Small intestine (tissue), 7 donors: ENCODE results near the gene RARB. TPM values are rescaled to one million over a fixed set of nuclear protein-coding genes. Genes with fewer than 3 reads are reported as not detected.

Experiments
- DNase-seq, 2 donors: peaks; one replicate each; pipeline versions ENCODE4 v3.0.0 to v3.0.0-alpha.2; 2013
- FAIRE-seq: peaks from 2 replicates; lab custom pipeline; 2012; peaks lifted over from hg19 to GRCh38; lab: Jason Lieb, UNC
- H3K27ac ChIP-seq, 3 donors: one replicate each; pipeline ENCODE4 v1.5.1; 2013; ENCODE audit warnings: low read length in 2 of 3, mild to moderate bottlenecking in 2 of 3, control low read depth in 1 of 3, inconsistent platforms in 1 of 3, low read depth in 1 of 3, moderate library complexity in 1 of 3
- H3K27me3 ChIP-seq, 3 donors: one replicate each; pipeline ENCODE4 v1.6.1; 2013; ENCODE audit warnings: low read length in 3 of 3, inconsistent platforms in 1 of 3; ENCODE audit not compliant: control insufficient read depth in 3 of 3, insufficient read depth in 3 of 3
- H3K36me3 ChIP-seq, 3 donors: one replicate each; pipeline ENCODE4 v1.6.1; 2013; ENCODE audit warnings: low read length in 3 of 3, inconsistent platforms in 1 of 3, low read depth in 1 of 3, mild to moderate bottlenecking in 1 of 3, moderate library complexity in 1 of 3; ENCODE audit not compliant: control insufficient read depth in 3 of 3, insufficient read depth in 2 of 3
- H3K4me1 ChIP-seq, 3 donors: one replicate each; pipeline ENCODE4 v1.6.1; 2013; ENCODE audit warnings: low read length in 2 of 3, inconsistent platforms in 1 of 3, low read depth in 1 of 3, mild to moderate bottlenecking in 1 of 3, moderate library complexity in 1 of 3; ENCODE audit not compliant: control insufficient read depth in 3 of 3, insufficient read depth in 2 of 3
- H3K4me3 ChIP-seq, 3 donors: one replicate each; pipeline ENCODE4 v1.5.1; 2013; ENCODE audit warnings: low read length in 3 of 3, control low read depth in 1 of 3, inconsistent platforms in 1 of 3, low read depth in 1 of 3, mild to moderate bottlenecking in 1 of 3, moderate library complexity in 1 of 3
- H3K9me3 ChIP-seq, 2 donors: one replicate each; pipeline ENCODE4 v1.6.1; 2013; ENCODE audit warnings: low read depth in 1 of 2, low read length in 1 of 2; ENCODE audit not compliant: control insufficient read depth in 2 of 2, insufficient read depth in 1 of 2
- whole genome bisulfite sequencing, 3 donors: extraction: QIAGEN DNeasy Blood & Tissue Kit; methylation state at CpG; one replicate each; pipeline ENCODE4 v1.1.7; 2013; 5-methylcytosine and 5-hydroxymethylcytosine counted together
- polyA plus RNA-seq, 4 donors: library from polyadenylated mRNA; stranded (reverse) in 3 of 4; unstranded in 1 of 4; fragments of 200-250 nt in 3 of 4; fragments of 120-200 nt in 1 of 4; gene quantifications; one replicate each; pipeline versions ENCODE4 v1.2.1 to v1.2.3, GENCODE V29; 2013
- donor health status: healthy with polysubstance abuse.
- donor health status: control.
- donor health status: control.
- donor health status: Bipolar disorder and iron deficiency.
- donor health status: healthy.

RARB gene
- polyA plus RNA-seq, 4 donors, result 0.27 to 9.0 (median 0.89) TPM

GRCh38 chr3:25430935-25431770 lies 3.1 kb downstream of the RARB start:
- H3K27me3 ChIP-seq, result peaks cover 0 to 2% (median 0%) of the 10 kb centered on the region in 3 donors
- no peaks in the 10 kb centered on the region for H3K9me3 ChIP-seq
- FAIRE-seq, result no peak
- peaks cover 0 to 35% (median 2%) of the 10 kb centered on the region in 3 donors for H3K4me1 ChIP-seq
- peak overlapping the region in 1 of 3 donors; percentile 53 for H3K27ac ChIP-seq
- H3K4me3 ChIP-seq, result peak overlapping the region in 1 of 3 donors; percentile 74
- 36 to 44% (median 39%) methylated on average over 6 of the region's 6 CpGs for WGBS, 3 donors
- DNase-seq, result peak in 1 of 2 donors; percentile 20
- no peaks in the 10 kb centered on the region for H3K36me3 ChIP-seq

GRCh38 chr3:25432176-25432720 lies 4.2 kb downstream of the RARB start:
- no peaks in the 10 kb centered on the region for H3K36me3 ChIP-seq
- no peaks in the 10 kb centered on the region for H3K9me3 ChIP-seq
- WGBS, 3 donors, result 78 to 86% (median 84%) methylated on average over 4 of the region's 4 CpGs
- no peak overlapping the region for H3K27ac ChIP-seq
- peaks cover 0 to 29% (median 2%) of the 10 kb centered on the region in 3 donors for H3K4me1 ChIP-seq
- no peak overlapping the region for H3K4me3 ChIP-seq
- DNase-seq (no peak), FAIRE-seq (no peak)
- peaks cover 0 to 2% (median 0%) of the 10 kb centered on the region in 3 donors for H3K27me3 ChIP-seq

GRCh38 chr3:25433106-25433505 lies 5.0 kb downstream of the RARB start:
- H3K4me3 ChIP-seq, result no peak overlapping the region
- H3K27ac ChIP-seq, result no peak overlapping the region
- no peak for FAIRE-seq

GRCh38 chr3:25433868-25434267 lies 5.8 kb downstream of the RARB start:
- FAIRE-seq (no peak), DNase-seq (peak in 1 of 2 donors; percentile 23)
- WGBS, 3 donors, result 47 to 63% (median 60%) methylated on average over 5 of the region's 5 CpGs
- Histone ChIP-seq H3K9me3 (no peaks in the 10 kb centered on the region), H3K36me3 (no peaks in the 10 kb centered on the region), H3K4me1 (peaks cover 0 to 25% (median 0%) of the 10 kb centered on the region in 3 donors), H3K4me3 (no peak overlapping the region), H3K27me3 (peaks cover 0 to 2% (median 0%) of the 10 kb centered on the region in 3 donors), H3K27ac (no peak overlapping the region)

More at GRCh38 chr3:25433106-25433505, 5.0 kb downstream of the RARB start:
- no peak for DNase-seq
- WGBS, 3 donors, result 45 to 77% (median 70%) methylated on average over 2 of the region's 2 CpGs
- peaks cover 0 to 2% (median 0%) of the 10 kb centered on the region in 3 donors for H3K27me3 ChIP-seq
- H3K9me3 ChIP-seq, result no peaks in the 10 kb centered on the region
- H3K4me1 ChIP-seq, result peaks cover 0 to 25% (median 0%) of the 10 kb centered on the region in 3 donors
- no peaks in the 10 kb centered on the region for H3K36me3 ChIP-seq

- peaks cover 0 to 4% of the 10 kb centered on the region in 2 donors for H3K9me3 ChIP-seq
- 78 to 83% (median 78%) methylated on average over 6 of the region's 6 CpGs for WGBS, 3 donors
- DNase-seq (no peak), FAIRE-seq (no peak)
- H3K4me3 ChIP-seq, result no peak overlapping the region
- no peak overlapping the region for H3K27ac ChIP-seq
- peaks cover 0 to 9% (median 0%) of the 10 kb centered on the region in 3 donors for H3K4me1 ChIP-seq
- peaks cover 0 to 2% (median 0%) of the 10 kb centered on the region in 3 donors for H3K36me3 ChIP-seq
- no peaks in the 10 kb centered on the region for H3K27me3 ChIP-seq
Measured at GRCh38 chr3:25437953-25438352, 9.9 kb downstream of the RARB start.

GRCh38 chr3:25438791-25439555 lies 10.9 kb downstream of the RARB start:
- DNase-seq (no peak), FAIRE-seq (no peak)
- H3K4me3 ChIP-seq, result no peak overlapping the region
- peaks cover 0 to 3% (median 0%) of the 10 kb centered on the region in 3 donors for H3K4me1 ChIP-seq
- peaks cover 0 to 4% of the 10 kb centered on the region in 2 donors for H3K9me3 ChIP-seq
- H3K27ac ChIP-seq, result no peak overlapping the region
- peaks cover 0 to 2% (median 0%) of the 10 kb centered on the region in 3 donors for H3K36me3 ChIP-seq
- no peaks in the 10 kb centered on the region for H3K27me3 ChIP-seq
- 73 to 75% (median 74%) methylated on average over 6 of the region's 6 CpGs for WGBS, 3 donors

- FAIRE-seq, result no peak
- H3K4me1 ChIP-seq, result no peaks in the 10 kb centered on the region
- 88 to 93% (median 90%) methylated on average over 17 of the region's 17 CpGs for WGBS, 3 donors
Measured at GRCh38 chr3:25441234-25441856, 13.3 kb downstream of the RARB start.

More at GRCh38 chr3:25441234-25441856, 13.3 kb downstream of the RARB start:
- Histone ChIP-seq H3K36me3 (peaks cover 0 to 2% (median 0%) of the 10 kb centered on the region in 3 donors), H3K27me3 (no peaks in the 10 kb centered on the region), H3K9me3 (peaks cover 0 to 4% of the 10 kb centered on the region in 2 donors), H3K4me3 (no peak overlapping the region), H3K27ac (no peak overlapping the region)
- peak in 1 of 2 donors; percentile 10 for DNase-seq
